Ishikawa (cell line): ENCODE measurements around the gene ZNF205.
A peak's percentile ranks its signal among the peaks of the same experiment; 100 is the strongest.

Experiments used
- CEBPB ChIP-seq: IDR thresholded peaks from 2 replicates; pipeline ENCODE4 v1.6.1; 2012
- EGR1 ChIP-seq: IDR thresholded peaks from 2 replicates; pipeline ENCODE4 v1.6.1; 2012
- EP300 ChIP-seq: IDR thresholded peaks from 2 replicates; pipeline ENCODE4 v1.6.1; 2012; ENCODE audit warnings: borderline replicate concordance
- FOXM1 ChIP-seq: IDR thresholded peaks from 2 replicates; pipeline ENCODE4 v1.6.1; 2012; ENCODE audit warnings: low read depth, borderline replicate concordance
- MAX ChIP-seq: IDR thresholded peaks from 2 replicates; pipeline ENCODE4 v1.6.1; 2012
- NFIC ChIP-seq: IDR thresholded peaks from 2 replicates; pipeline ENCODE4 v1.6.1; 2012
- RAD21 ChIP-seq: IDR thresholded peaks from 2 replicates; pipeline ENCODE4 v1.6.1; 2012; ENCODE audit warnings: low read depth
- REST ChIP-seq: IDR thresholded peaks from 2 replicates; pipeline ENCODE4 v1.6.1; 2012; ENCODE audit warnings: low read depth, mild to moderate bottlenecking
- TAF1 ChIP-seq: IDR thresholded peaks from 2 replicates; pipeline ENCODE4 v1.6.1; 2012; ENCODE audit warnings: low read depth, mild to moderate bottlenecking
- TEAD4 ChIP-seq: IDR thresholded peaks from 2 replicates; pipeline ENCODE4 v1.6.1; 2012
- YY1 ChIP-seq: IDR thresholded peaks from 2 replicates; pipeline ENCODE4 v1.6.1; 2012; ENCODE audit warnings: low read depth

GRCh38 chr16:3150346-3151218 lies 38.2 kb downstream of the ZNF205 start:
- TF ChIP-seq EP300 (no peak), CEBPB (peak; percentile 26; the same call in 1 of the 2 replicates), YY1 (peak; percentile 15; the same call in 1 of the 2 replicates), MAX (peak; percentile 43), NFIC (peak; percentile 22; the same call in 1 of the 2 replicates), TAF1 (no peak), RAD21 (no peak; the same call in 1 of the 2 replicates), REST (no peak), EGR1 (no peak), FOXM1 (no peak), TEAD4 (peak; percentile 92)
